ENCODE results near the gene SLC25A10.

DNA sequence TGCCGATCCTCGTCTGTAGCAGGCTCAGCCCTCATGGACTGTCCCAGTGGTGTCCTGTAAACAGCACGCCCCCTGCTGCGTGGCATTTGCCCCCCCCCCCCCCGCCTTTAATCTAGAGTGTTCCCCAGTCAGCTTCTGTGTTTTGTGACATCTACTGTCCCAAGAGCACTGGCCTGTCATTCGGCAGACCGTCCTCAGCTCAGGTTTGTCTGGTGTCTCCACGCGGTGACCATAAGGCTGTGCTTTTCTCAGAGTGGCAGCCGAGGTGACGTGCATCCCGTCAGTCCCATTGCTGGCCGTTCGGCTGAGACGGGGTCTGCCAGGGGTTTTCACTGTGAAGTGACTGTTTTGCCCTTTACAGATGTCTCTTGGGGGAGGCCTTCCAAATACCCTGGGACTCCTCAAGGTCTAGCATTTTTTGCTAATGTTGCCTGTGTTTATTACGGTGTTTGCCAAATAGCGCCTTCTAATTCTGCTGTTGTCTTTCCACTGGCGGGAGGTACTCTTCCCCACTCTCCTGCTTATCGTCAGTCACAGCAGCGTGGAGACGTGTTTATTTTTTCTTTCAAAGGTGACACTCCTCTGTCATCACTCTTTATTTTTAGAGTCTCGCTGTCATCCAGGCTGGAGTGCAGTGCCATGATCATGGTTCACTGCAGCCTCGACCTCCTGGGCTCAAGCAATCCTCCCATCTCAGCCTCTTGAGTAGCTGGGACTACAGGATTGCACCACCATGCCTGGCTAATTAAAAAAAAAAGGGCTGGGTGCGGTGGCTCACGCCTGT, 14.6 kb upstream of the SLC25A10 start:
- TF ChIP-seq, protein P1, sequence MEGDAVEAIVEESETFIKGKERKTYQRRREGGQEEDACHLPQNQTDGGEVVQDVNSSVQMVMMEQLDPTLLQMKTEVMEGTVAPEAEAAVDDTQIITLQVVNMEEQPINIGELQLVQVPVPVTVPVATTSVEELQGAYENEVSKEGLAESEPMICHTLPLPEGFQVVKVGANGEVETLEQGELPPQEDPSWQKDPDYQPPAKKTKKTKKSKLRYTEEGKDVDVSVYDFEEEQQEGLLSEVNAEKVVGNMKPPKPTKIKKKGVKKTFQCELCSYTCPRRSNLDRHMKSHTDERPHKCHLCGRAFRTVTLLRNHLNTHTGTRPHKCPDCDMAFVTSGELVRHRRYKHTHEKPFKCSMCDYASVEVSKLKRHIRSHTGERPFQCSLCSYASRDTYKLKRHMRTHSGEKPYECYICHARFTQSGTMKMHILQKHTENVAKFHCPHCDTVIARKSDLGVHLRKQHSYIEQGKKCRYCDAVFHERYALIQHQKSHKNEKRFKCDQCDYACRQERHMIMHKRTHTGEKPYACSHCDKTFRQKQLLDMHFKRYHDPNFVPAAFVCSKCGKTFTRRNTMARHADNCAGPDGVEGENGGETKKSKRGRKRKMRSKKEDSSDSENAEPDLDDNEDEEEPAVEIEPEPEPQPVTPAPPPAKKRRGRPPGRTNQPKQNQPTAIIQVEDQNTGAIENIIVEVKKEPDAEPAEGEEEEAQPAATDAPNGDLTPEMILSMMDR (conservative IDR thresholded peaks at IDR 0.05; ENCODE audit: low read depth, low read length), result no peak
- TF ChIP-seq EZH2 (IDR thresholded peaks at IDR 0.05; ENCODE audit: borderline replicate concordance, low read depth, low read length, poor library complexity, severe bottlenecking), result no peak

Data from A673 (cell line).